ENCODE results near the gene PRKAG3.

DNA sequence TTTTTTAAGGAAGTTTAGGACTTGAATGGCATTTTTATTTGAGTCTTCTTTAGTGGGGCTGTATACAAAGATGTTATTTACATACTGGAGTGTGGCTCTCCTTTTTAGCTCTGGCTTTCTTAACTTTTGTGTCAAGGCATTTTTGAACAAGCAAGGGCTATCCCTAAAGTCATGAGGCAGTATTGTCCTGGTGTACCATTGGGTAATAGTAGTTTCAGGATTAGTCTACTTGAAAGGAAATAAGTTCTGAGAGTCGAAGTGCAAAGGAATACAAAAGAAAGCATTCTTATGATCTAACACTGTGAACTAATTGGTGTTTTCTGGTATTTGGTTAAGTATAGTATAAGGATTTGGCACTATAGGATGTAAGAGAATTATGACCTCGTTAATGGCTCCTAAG lies 51.6 kb downstream of the PRKAG3 start:
- TF ChIP-seq, protein P1, sequence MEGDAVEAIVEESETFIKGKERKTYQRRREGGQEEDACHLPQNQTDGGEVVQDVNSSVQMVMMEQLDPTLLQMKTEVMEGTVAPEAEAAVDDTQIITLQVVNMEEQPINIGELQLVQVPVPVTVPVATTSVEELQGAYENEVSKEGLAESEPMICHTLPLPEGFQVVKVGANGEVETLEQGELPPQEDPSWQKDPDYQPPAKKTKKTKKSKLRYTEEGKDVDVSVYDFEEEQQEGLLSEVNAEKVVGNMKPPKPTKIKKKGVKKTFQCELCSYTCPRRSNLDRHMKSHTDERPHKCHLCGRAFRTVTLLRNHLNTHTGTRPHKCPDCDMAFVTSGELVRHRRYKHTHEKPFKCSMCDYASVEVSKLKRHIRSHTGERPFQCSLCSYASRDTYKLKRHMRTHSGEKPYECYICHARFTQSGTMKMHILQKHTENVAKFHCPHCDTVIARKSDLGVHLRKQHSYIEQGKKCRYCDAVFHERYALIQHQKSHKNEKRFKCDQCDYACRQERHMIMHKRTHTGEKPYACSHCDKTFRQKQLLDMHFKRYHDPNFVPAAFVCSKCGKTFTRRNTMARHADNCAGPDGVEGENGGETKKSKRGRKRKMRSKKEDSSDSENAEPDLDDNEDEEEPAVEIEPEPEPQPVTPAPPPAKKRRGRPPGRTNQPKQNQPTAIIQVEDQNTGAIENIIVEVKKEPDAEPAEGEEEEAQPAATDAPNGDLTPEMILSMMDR (IDR thresholded peaks at IDR 0.05), result no peak
- TF ChIP-seq EP300 (IDR thresholded peaks at IDR 0.05), result no peak
